ENCODE results near the gene STUM. TPM values are rescaled to one million over a fixed set of nuclear protein-coding genes. Genes with fewer than 3 reads are reported as not detected.

The STUM gene
- total RNA-seq, 1 donor from 2014 or later: not detected

DNA sequence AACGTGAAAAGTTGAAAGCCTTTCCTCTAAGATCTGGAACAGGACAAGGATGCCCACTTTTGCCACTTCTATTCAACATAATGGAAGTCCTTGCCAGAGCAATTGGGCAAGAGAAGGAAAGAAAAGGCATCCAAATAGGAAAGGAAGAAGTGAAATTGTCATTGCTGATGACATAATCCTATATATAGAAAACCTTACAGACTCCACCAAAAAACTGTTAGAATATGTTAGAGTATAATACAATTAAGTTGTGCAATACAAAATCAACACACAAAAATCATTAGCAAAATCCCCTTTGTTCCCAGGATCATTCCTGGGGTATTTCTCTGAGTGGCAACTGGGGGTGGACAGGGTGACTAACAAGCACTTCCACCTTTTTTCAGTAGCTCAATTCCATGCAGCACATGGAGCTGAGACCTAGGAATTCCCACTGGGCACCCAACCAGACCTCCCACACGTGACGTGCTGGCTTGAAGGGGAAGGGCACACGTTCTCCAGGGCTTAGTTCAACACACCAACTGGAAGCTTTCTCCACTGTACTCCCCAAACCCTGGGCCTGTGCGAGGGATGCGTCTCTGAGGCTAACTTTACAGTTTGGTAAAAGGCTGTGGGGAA lies 9.6 kb downstream of the STUM start:
- no peaks in the 10 kb centered on the region for H3K36me3 ChIP-seq
- Mint-ChIP-seq H3K4me3 (no peak overlapping the region), H3K36me3 (no peaks in the 10 kb centered on the region), H3K27ac (no peak overlapping the region), H3K9me3 (no peaks in the 10 kb centered on the region), H3K27me3 (ENCODE audit: insufficient read depth, low read depth) (peaks cover 7% of the 10 kb centered on the region), H3K4me1 (no peaks in the 10 kb centered on the region)
- H3K9ac ChIP-seq: no peak overlapping the region
- H4K20me1 ChIP-seq (ENCODE audit: low read depth): no peaks in the 10 kb centered on the region
- no peaks in the 10 kb centered on the region for H3K4me1 ChIP-seq
- no peaks in the 10 kb centered on the region for H3F3A ChIP-seq (ENCODE audit: low read depth)
- H3K9me3 ChIP-seq (ENCODE audit: low read depth): no peaks in the 10 kb centered on the region
- H3K27me3 ChIP-seq: peaks cover 33% of the 10 kb centered on the region
- no peak overlapping the region for H3K27ac ChIP-seq
- no peak for DNase-seq (ENCODE audit: low spot score)
- no peaks in the 10 kb centered on the region for H3K79me2 ChIP-seq (ENCODE audit: low read depth)
- no peak overlapping the region for H2AFZ ChIP-seq (replicated peaks)
- no peak overlapping the region for H3K4me2 ChIP-seq
- TF ChIP-seq, protein P1, sequence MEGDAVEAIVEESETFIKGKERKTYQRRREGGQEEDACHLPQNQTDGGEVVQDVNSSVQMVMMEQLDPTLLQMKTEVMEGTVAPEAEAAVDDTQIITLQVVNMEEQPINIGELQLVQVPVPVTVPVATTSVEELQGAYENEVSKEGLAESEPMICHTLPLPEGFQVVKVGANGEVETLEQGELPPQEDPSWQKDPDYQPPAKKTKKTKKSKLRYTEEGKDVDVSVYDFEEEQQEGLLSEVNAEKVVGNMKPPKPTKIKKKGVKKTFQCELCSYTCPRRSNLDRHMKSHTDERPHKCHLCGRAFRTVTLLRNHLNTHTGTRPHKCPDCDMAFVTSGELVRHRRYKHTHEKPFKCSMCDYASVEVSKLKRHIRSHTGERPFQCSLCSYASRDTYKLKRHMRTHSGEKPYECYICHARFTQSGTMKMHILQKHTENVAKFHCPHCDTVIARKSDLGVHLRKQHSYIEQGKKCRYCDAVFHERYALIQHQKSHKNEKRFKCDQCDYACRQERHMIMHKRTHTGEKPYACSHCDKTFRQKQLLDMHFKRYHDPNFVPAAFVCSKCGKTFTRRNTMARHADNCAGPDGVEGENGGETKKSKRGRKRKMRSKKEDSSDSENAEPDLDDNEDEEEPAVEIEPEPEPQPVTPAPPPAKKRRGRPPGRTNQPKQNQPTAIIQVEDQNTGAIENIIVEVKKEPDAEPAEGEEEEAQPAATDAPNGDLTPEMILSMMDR (IDR thresholded peaks at IDR 0.05): no peak
- TF ChIP-seq EZH2phosphoT487 (IDR thresholded peaks at IDR 0.05) (no peak), EZH2 (IDR thresholded peaks at IDR 0.05) (no peak)
- no peak overlapping the region for H3K4me3 ChIP-seq

DNA sequence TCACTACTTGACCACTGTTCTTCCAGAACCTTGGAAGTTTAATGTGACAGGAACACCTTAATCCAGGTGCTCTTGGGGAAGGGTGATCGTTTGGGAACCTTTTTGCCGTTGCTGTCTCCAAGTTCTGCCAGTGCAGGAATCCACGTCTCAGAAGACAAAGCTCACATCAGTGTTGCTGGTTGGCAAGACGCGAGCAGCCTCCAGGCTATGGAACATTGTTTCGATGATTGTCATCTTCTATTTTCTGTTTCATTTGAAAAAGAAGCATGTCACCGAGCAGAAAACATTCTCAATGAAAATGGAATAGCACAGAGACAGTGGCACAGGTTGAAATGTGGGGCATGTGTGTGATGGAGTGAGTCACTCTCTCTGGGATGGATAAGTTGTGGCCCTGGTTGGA lies 11.7 kb downstream of the STUM start:
- no peaks in the 10 kb centered on the region for H4K20me1 ChIP-seq (ENCODE audit: low read depth)
- H3K36me3 ChIP-seq: no peaks in the 10 kb centered on the region
- H3K79me2 ChIP-seq (ENCODE audit: low read depth): no peaks in the 10 kb centered on the region
- no peak overlapping the region for H3K4me2 ChIP-seq
- H3K27me3 ChIP-seq: peaks cover 12% of the 10 kb centered on the region
- no peak overlapping the region for H3K4me3 ChIP-seq
- DNase-seq (ENCODE audit: low spot score): no peak
- H3K4me3 Mint-ChIP-seq: no peak overlapping the region
- H3K9me3 Mint-ChIP-seq: no peaks in the 10 kb centered on the region
- H3K9me3 ChIP-seq (ENCODE audit: low read depth): no peaks in the 10 kb centered on the region
- peaks cover 2% of the 10 kb centered on the region for H3K27me3 Mint-ChIP-seq (ENCODE audit: insufficient read depth, low read depth)
- no peak overlapping the region for H3K27ac Mint-ChIP-seq
- H3K4me1 ChIP-seq: no peaks in the 10 kb centered on the region
- TF ChIP-seq EZH2 (IDR thresholded peaks at IDR 0.05) (no peak), EZH2phosphoT487 (IDR thresholded peaks at IDR 0.05) (no peak)
- TF ChIP-seq, protein P1 (IDR thresholded peaks at IDR 0.05): no peak
- no peak overlapping the region for H2AFZ ChIP-seq (replicated peaks)
- no peaks in the 10 kb centered on the region for H3F3A ChIP-seq (ENCODE audit: low read depth)
- no peak overlapping the region for H3K9ac ChIP-seq
- no peak overlapping the region for H3K27ac ChIP-seq
- H3K4me1 Mint-ChIP-seq: no peaks in the 10 kb centered on the region
- H3K36me3 Mint-ChIP-seq: no peaks in the 10 kb centered on the region

DNA sequence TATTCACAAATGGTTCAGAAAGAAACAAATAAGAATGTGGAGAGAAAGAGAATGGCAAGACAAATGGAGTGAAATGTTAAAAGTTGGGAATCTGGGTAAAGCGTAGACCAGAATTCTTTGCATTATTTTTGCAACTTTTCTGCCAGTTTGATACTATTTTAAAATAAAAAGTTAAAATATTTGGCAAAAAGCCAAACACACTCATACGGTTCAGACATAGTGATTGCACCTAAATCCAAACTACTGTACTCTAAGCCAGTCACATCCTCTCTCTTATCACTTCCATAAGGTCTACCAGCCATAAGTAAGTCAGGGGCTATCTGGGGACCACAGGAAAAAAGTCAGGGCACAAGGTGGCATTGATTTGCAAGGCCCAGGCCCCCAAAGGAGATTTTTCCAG lies 14.4 kb downstream of the STUM start:
- H3K27me3 Mint-ChIP-seq (ENCODE audit: insufficient read depth, low read depth): peaks cover 5% of the 10 kb centered on the region
- no peaks in the 10 kb centered on the region for H3K9me3 Mint-ChIP-seq
- H3K4me1 Mint-ChIP-seq: peaks cover 6% of the 10 kb centered on the region
- no peak for DNase-seq (ENCODE audit: low spot score)
- H3K79me2 ChIP-seq (ENCODE audit: low read depth): no peaks in the 10 kb centered on the region
- no peaks in the 10 kb centered on the region for H3K36me3 ChIP-seq
- H3K9ac ChIP-seq: no peak overlapping the region
- no peaks in the 10 kb centered on the region for H3K9me3 ChIP-seq (ENCODE audit: low read depth)
- no peaks in the 10 kb centered on the region for H3K4me1 ChIP-seq
- TF ChIP-seq EZH2phosphoT487 (IDR thresholded peaks at IDR 0.05): no peak
- no peak for TF ChIP-seq EZH2 (IDR thresholded peaks at IDR 0.05)
- TF ChIP-seq, protein P1 (IDR thresholded peaks at IDR 0.05): no peak
- H4K20me1 ChIP-seq (ENCODE audit: low read depth): no peaks in the 10 kb centered on the region
- no peak overlapping the region for H3K4me3 ChIP-seq
- no peaks in the 10 kb centered on the region for H3F3A ChIP-seq (ENCODE audit: low read depth)
- no peak overlapping the region for H3K27ac Mint-ChIP-seq
- no peaks in the 10 kb centered on the region for H3K36me3 Mint-ChIP-seq
- no peak overlapping the region for H3K27ac ChIP-seq
- H3K4me3 Mint-ChIP-seq: no peak overlapping the region
- H3K27me3 ChIP-seq: no peaks in the 10 kb centered on the region
- H3K4me2 ChIP-seq: no peak overlapping the region
- no peak overlapping the region for H2AFZ ChIP-seq (replicated peaks)

Measured in neural progenitor cell (in vitro differentiated cells).